Lower lobe of right lung (tissue), 2 donors: Measurements from ENCODE around the gene ITIH2. TPM values are rescaled to one million over a fixed set of nuclear protein-coding genes. Genes with fewer than 3 reads are reported as not detected.
A peak's percentile ranks its signal among the peaks of the same experiment; 100 is the strongest.

Experiments used
- ATAC-seq, 2 donors: fragments of 200-7000 bp; cut with Tn5 transposase; one replicate each; pipeline ENCODE4 v1.9.1; 2020 to 2022; ENCODE audit warnings: mild to moderate bottlenecking in 2 of 2, moderate library complexity in 2 of 2
- DNase-seq: peaks from one replicate; pipeline ENCODE4 v3.0.0-alpha.2; 2020
- H3K27ac ChIP-seq: fragments of 200-600 bp; one replicate; pipeline ENCODE4 v1.8.0; 2022
- H3K27me3 ChIP-seq: fragments of 200-600 bp; one replicate; pipeline ENCODE4 v1.8.0; 2022; ENCODE audit warnings: low read depth
- H3K36me3 ChIP-seq: fragments of 200-600 bp; one replicate; pipeline ENCODE4 v1.8.0; 2022; ENCODE audit warnings: mild to moderate bottlenecking
- H3K4me1 ChIP-seq: fragments of 200-600 bp; one replicate; pipeline ENCODE4 v1.8.0; 2022
- H3K4me3 ChIP-seq: fragments of 200-600 bp; one replicate; pipeline ENCODE4 v1.8.0; 2022; ENCODE audit warnings: mild to moderate bottlenecking
- H3K9me3 ChIP-seq: fragments of 200-600 bp; one replicate; pipeline ENCODE4 v1.8.0; 2022
- CTCF ChIP-seq: fragments of 200-600 bp; IDR thresholded peaks from one replicate; pipeline ENCODE4 v1.8.0; 2022; ENCODE audit warnings: antibody characterized with exemption, mild to moderate bottlenecking
- intact Hi-C: fragments of 100-400 bp; cut with DNase I; formaldehyde crosslinking; loops from one replicate; pipeline ENCODE4 v1.11.0; 2022
- total RNA-seq: library from RNA; stranded (reverse); fragmentation: NEBNext Ultra II Directional; extraction: Animal tissue kit (Norgen Biotek cat#: 25700); gene quantifications from one replicate; pipeline ENCODE4 v1.2.1, GENCODE V29; 2021
- donor health status: DM: no; HTN: yes; CAD: no; lungs with severe emphysema.

ITIH2 gene
- total RNA-seq, 1 donor from 2014 or later = 0.32 TPM

- H3K27ac ChIP-seq = peak overlapping the region; percentile 48
- intact Hi-C loops = no loop called here
- H3K27me3 ChIP-seq = peaks cover 3% of the 10 kb centered on the region
- H3K4me1 ChIP-seq = no peaks in the 10 kb centered on the region
- ATAC-seq = peak; percentile 94 to 95
- H3K36me3 ChIP-seq = no peaks in the 10 kb centered on the region
- no peak overlapping the region for H3K4me3 ChIP-seq
- no peak for TF ChIP-seq CTCF
- DNase-seq = peak; percentile 83
- H3K9me3 ChIP-seq = peaks cover 5% of the 10 kb centered on the region
These were observed 6.6 kb upstream of the ITIH2 start for GRCh38 chr10:7696545-7696944.

GRCh38 chr10:7697426-7697825 is 5.7 kb upstream of the ITIH2 start:
- Histone ChIP-seq H3K4me3 (no peak overlapping the region), H3K9me3 (peaks cover 5% of the 10 kb centered on the region), H3K36me3 (no peaks in the 10 kb centered on the region), H3K4me1 (no peaks in the 10 kb centered on the region), H3K27ac (no peak overlapping the region), H3K27me3 (peaks cover 3% of the 10 kb centered on the region)
- ATAC-seq (no peak), DNase-seq (no peak)
- intact Hi-C loops = no loop called here
- TF ChIP-seq CTCF = no peak

DNA sequence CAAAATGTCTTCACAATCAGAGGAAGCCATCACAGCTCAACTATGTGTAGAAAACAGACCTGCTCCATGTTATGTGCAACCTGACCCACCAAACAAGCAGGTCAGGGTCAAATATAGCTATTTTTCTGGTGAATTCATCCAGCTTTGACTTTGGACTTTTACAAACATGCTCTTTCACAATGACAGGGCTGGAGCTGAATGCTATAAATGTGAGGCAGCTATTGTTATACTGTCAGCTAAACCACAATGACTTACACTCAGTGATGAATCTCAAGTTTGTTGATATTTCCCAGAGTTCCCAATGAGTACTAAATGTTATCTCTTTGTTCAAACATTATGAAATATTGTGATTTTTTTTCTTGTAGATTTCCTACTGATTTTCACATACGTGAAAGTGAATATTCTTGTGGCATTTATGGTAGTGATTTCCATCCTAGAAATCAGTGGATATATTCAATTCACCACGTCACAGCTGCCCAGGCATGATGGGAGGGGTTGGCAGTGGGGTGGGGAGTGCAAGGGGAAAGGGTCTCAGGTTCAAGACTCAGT is 2.5 kb upstream of the ITIH2 start:
- no peaks in the 10 kb centered on the region for H3K36me3 ChIP-seq
- H3K4me1 ChIP-seq = no peaks in the 10 kb centered on the region
- ATAC-seq (no peak), DNase-seq (no peak)
- peaks cover 5% of the 10 kb centered on the region for H3K27me3 ChIP-seq
- no peak for TF ChIP-seq CTCF
- intact Hi-C loops = no loop called here
- no peaks in the 10 kb centered on the region for H3K9me3 ChIP-seq
- no peak overlapping the region for H3K4me3 ChIP-seq
- no peak overlapping the region for H3K27ac ChIP-seq

GRCh38 chr10:7701158-7701742 is 1.9 kb upstream of the ITIH2 start:
- intact Hi-C loops = no loop called here
- Histone ChIP-seq H3K27ac (no peak overlapping the region), H3K27me3 (peaks cover 7% of the 10 kb centered on the region), H3K4me1 (no peaks in the 10 kb centered on the region), H3K36me3 (no peaks in the 10 kb centered on the region), H3K9me3 (no peaks in the 10 kb centered on the region), H3K4me3 (no peak overlapping the region)
- ATAC-seq = no peak
- TF ChIP-seq CTCF = no peak
- no peak for DNase-seq

GRCh38 chr10:7702288-7702812 is 766 bp upstream of the ITIH2 start:
- no peaks in the 10 kb centered on the region for H3K36me3 ChIP-seq
- H3K9me3 ChIP-seq = no peaks in the 10 kb centered on the region
- ATAC-seq = no peak
- H3K27me3 ChIP-seq = peaks cover 7% of the 10 kb centered on the region
- intact Hi-C loops = no loop called here
- no peak overlapping the region for H3K4me3 ChIP-seq
- DNase-seq = no peak
- no peak for TF ChIP-seq CTCF
- no peaks in the 10 kb centered on the region for H3K4me1 ChIP-seq
- no peak overlapping the region for H3K27ac ChIP-seq
